MM.1S (cell line): ENCODE data around the gene SPINDOC.

Source experiments
- EZH2 ChIP-seq: fragments of 300-600 bp; sonication (generic); optimal IDR thresholded peaks from 2 replicates; pipeline ENCODE3; 2017; ENCODE audit warnings: low read depth, mild to moderate bottlenecking, antibody characterized with exemption, low read length, mixed read lengths
- EZH2phosphoT487 ChIP-seq: fragments of 300-600 bp; sonication (generic); IDR thresholded peaks from 2 replicates; pipeline ENCODE4 v1.6.1; 2018; ENCODE audit warnings: antibody characterized with exemption, low read length
- TF ChIP-seq, protein P1 (sequence below): fragments of 300-600 bp; sonication (generic); IDR thresholded peaks from 2 replicates; pipeline ENCODE4 v1.5.1; 2016; ENCODE audit warnings: antibody characterized with exemption, low read length, mixed read lengths

DNA sequence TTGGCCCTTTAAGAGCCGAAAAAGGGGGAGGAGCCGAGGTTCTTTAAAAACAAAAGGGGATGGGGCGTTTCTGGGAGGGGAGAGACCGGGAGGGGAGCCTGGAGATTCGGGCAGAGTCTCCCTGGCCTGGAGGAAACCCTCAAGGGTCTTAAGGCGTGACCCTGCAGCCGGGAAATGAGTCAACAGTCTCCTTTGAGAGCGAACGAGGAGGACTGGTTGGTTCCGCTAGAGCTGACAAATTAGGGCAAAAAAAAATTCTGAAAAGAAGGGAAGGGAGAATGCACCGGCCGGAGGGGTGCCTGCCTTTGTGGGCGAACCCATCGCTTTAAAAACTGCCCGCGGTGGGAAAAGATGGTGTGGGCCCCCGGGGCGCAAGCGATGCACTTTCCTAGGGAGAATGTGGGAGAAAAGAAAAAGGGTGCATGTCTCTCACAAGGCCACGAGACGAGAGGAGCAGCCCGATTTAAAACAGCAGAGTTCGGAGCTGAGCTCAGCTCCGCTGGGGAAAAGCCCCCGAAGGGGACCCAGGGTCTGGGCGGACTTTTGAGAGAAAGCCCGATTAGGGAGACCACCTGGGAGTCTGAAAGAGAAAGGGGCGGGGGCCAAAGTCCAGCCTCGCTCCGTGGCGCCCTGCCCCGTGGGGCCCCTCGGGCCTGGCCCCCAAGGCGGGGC, 45.6 kb upstream of the SPINDOC start:
- TF ChIP-seq, protein P1, sequence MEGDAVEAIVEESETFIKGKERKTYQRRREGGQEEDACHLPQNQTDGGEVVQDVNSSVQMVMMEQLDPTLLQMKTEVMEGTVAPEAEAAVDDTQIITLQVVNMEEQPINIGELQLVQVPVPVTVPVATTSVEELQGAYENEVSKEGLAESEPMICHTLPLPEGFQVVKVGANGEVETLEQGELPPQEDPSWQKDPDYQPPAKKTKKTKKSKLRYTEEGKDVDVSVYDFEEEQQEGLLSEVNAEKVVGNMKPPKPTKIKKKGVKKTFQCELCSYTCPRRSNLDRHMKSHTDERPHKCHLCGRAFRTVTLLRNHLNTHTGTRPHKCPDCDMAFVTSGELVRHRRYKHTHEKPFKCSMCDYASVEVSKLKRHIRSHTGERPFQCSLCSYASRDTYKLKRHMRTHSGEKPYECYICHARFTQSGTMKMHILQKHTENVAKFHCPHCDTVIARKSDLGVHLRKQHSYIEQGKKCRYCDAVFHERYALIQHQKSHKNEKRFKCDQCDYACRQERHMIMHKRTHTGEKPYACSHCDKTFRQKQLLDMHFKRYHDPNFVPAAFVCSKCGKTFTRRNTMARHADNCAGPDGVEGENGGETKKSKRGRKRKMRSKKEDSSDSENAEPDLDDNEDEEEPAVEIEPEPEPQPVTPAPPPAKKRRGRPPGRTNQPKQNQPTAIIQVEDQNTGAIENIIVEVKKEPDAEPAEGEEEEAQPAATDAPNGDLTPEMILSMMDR = no peak
- TF ChIP-seq EZH2 (no peak), EZH2phosphoT487 (no peak)
